Prostate gland (tissue), 2 donors: Measurements from ENCODE around the gene B3GALT6. TPM values are rescaled to one million over a fixed set of nuclear protein-coding genes. Genes with fewer than 3 reads are reported as not detected.
"Not testable (repeated sequence)": the region's sequence is repeated elsewhere in the genome, so short reads cannot be mapped to it uniquely, and the experiment has no call there.

Experiments used
- DNase-seq: peaks from one replicate; pipeline ENCODE4 v3.0.0-alpha.2; 2019; ENCODE audit warnings: low spot score
- H3K27ac ChIP-seq, 2 donors: fragments of 200-600 bp; sonication (generic); 2 replicates each; pipeline ENCODE4 v1.5.1; 2017 to 2019
- H3K27me3 ChIP-seq: fragments of 200-600 bp; sonication (generic); replicated peaks from 2 replicates; pipeline ENCODE4 v1.5.1; 2019; ENCODE audit not compliant: insufficient read depth
- H3K36me3 ChIP-seq, 2 donors: fragments of 200-600 bp; sonication (generic); 1 replicate in 1 of 2; 2 replicates in 1 of 2; pipeline versions ENCODE4 v1.5.1 to v1.8.1; 2017 to 2019
- H3K4me1 ChIP-seq: fragments of 200-600 bp; sonication (generic); replicated peaks from 2 replicates; pipeline ENCODE4 v1.5.1; 2019
- H3K4me3 ChIP-seq, 2 donors: fragments of 200-600 bp; sonication (generic); 2 replicates each; pipeline ENCODE4 v1.5.1; 2017 to 2019
- H3K9me3 ChIP-seq: fragments of 200-600 bp; sonication (generic); 2 replicates; pipeline ENCODE4 v1.5.1; 2017
- POLR2A ChIP-seq: fragments of 450-650 bp; IDR thresholded peaks from one replicate; pipeline ENCODE4 v1.6.1; 2016; ENCODE audit warnings: antibody characterized with exemption, mild to moderate bottlenecking
- POLR2AphosphoS5 ChIP-seq: sonication (generic); formaldehyde crosslinking; IDR thresholded peaks from one replicate; pipeline ENCODE4 v1.6.1; 2017; ENCODE audit warnings: antibody characterized with exemption
- WGBS: methylation state at CpG from one replicate; pipeline ENCODE4 v1.1.5; 2018; 5-methylcytosine and 5-hydroxymethylcytosine counted together
- intact Hi-C: fragments of 100-400 bp; cut with DNase I; formaldehyde crosslinking; loops from one replicate; pipeline ENCODE4 v1.14.2; 2022
- total RNA-seq, 2 donors: library from RNA; depleted of rRNA; stranded (reverse); fragments of >200 nt; gene quantifications; one replicate each; pipeline ENCODE4 v1.1.0, GENCODE V29; 2016
- TF ChIP-seq, protein P1 (sequence below), 4 experiments: fragments of 200-600 bp in 2 of 4; fragments of 450-650 bp in 2 of 4; sonication (generic) in 2 of 4; IDR thresholded peaks; 1 replicate in 3 of 4; 2 replicates in 1 of 4; pipeline ENCODE4 v1.5.1; 2016 to 2019; ENCODE audit warnings: antibody characterized with exemption in 4 of 4, mild to moderate bottlenecking in 2 of 4, moderate library complexity in 2 of 4

B3GALT6 gene
- total RNA-seq, 2 donors from 2014 or later: 29.6 to 41.5 TPM

DNA sequence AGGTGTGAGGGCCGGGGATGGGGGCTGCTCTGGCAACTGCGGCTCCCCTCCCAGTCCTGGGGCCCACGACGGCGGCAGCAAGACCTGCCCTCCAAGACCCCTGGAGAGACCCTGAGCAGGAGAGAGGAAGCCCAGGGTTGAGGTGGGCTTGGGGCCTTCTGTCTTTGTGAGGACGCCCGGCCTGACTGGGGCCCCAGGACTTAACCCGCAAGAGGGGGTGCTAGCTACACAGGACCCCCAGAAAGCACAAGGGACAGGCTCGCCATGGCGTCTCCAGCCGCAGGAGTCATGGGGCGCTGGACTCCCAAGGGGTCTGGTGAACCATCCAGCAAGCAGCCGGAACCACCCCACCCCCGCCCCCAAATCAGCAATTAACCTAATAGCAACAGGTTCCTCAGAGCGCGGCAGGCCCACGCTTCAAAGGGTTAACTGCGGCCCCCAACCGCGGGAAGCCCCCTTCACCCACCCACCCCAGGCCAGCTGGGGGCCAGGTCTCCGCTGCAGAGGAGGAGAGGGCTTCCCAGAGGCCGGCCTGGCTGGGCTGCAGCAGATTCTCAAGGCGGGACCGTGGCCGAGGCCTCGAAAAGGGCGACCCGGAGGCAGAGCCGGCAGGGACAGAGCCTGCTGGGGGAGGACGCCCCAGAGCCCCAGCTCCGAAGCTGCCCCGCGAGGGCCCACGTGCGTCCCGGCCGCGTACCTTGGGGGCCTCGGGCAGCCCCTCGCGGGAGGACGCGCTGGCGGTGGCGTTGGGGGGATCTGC lies 14.0 kb downstream of the B3GALT6 start:
- no peaks in the 10 kb centered on the region for H3K4me1 ChIP-seq
- H3K27ac ChIP-seq: no peak overlapping the region
- no peaks in the 10 kb centered on the region for H3K36me3 ChIP-seq
- H3K4me3 ChIP-seq: no peak overlapping the region
- no peak for DNase-seq
- WGBS: 47% methylated on average over 42 of the region's 45 CpGs
- intact Hi-C loops: no loop called here
- peaks cover 5% of the 10 kb centered on the region for H3K27me3 ChIP-seq
- TF ChIP-seq POLR2AphosphoS5: no peak
- TF ChIP-seq, protein P1, sequence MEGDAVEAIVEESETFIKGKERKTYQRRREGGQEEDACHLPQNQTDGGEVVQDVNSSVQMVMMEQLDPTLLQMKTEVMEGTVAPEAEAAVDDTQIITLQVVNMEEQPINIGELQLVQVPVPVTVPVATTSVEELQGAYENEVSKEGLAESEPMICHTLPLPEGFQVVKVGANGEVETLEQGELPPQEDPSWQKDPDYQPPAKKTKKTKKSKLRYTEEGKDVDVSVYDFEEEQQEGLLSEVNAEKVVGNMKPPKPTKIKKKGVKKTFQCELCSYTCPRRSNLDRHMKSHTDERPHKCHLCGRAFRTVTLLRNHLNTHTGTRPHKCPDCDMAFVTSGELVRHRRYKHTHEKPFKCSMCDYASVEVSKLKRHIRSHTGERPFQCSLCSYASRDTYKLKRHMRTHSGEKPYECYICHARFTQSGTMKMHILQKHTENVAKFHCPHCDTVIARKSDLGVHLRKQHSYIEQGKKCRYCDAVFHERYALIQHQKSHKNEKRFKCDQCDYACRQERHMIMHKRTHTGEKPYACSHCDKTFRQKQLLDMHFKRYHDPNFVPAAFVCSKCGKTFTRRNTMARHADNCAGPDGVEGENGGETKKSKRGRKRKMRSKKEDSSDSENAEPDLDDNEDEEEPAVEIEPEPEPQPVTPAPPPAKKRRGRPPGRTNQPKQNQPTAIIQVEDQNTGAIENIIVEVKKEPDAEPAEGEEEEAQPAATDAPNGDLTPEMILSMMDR (IDR thresholded peaks at IDR 0.05): no peak
- TF ChIP-seq POLR2A: no peak
- no peaks in the 10 kb centered on the region for H3K9me3 ChIP-seq

DNA sequence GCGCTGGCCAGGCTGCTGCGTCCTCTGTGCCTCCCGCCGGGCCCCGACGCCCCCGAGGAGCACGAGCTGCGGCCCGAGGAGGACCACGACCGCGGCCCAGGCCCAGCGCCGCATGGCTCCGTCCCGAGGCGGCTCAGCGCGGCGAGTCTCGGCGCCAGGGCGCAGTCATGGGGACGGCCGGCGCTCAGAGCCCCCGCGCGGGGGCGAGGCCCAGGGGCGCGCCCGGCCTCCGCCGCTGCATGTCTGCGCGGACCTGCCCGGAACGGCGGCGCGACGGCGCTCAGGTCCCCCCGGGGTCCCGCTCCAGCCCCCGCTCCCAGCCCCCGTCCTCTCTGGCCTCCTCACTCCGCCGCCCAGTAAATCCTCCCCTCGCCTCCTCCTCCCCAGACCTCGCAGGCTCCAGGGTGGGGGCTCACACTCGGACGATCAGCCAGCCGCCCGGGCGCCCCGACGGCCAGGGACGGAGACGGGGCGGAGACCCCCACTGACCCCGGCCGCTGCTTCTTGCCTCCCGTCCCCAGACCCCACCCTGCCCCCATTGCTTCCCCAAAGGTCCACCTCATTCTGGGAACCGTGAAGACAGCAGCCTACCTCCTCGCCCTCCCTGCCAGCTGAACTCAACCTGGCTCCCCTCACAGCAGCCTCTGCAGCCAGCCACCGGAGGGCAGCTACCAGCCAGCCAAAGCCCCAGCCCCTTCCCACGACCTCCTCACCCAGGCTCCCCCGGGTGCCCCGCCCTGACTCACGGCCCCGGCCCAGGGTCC lies 14.7 kb downstream of the B3GALT6 start, which contains the start of gene C1QTNF12:
C1QTNF12 (minus strand) TSS at position 146 of the 764 bp plus-strand sequence; CDS start at position 114, 32 bp downstream.
- 6% methylated on average over 60 of the region's 74 CpGs for WGBS
- Histone ChIP-seq H3K4me1 (no peaks in the 10 kb centered on the region), H3K27me3 (peaks cover 5% of the 10 kb centered on the region), H3K36me3 (no peaks in the 10 kb centered on the region), H3K4me3 (no peak within 1 kb of the TSS), H3K9me3 (no peaks in the 10 kb centered on the region), H3K27ac (no peak within 1 kb of the TSS)
- no peak for TF ChIP-seq POLR2A
- TF ChIP-seq, protein P1 (IDR thresholded peaks at IDR 0.05): no peak
- TF ChIP-seq POLR2AphosphoS5: no peak
- DNase-seq: no peak
- intact Hi-C loops: no loop called here

DNA sequence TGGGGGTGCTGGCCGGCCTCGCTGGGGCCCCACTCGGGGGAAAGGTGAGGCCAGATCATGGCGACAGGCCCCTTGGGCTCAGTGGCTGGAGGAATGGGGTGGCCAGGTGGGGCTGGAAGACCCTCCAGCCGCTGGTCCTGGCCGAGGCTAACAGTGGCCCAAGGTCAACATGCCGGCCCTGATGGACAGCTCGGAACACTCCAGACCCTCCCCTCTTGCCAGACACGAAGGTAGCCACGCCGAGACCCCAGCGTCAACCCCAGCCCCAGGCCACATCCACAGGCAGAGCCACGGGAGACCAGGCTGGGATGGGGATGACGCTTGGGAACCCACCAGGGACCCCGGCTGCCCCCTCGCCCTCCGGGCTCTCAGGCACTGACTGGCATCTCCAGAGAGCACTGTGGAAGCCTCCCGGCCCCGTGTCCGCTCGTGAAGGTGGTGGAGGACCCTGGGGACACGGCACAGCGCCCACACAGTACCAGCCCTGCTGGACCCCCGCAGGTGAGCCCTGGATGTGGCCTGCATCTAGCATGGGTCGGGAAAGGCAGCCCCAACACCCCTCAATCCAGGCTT lies 15.4 kb downstream of the B3GALT6 start:
- Histone ChIP-seq H3K4me3 (no peak overlapping the region), H3K36me3 (no peaks in the 10 kb centered on the region), H3K27me3 (peaks cover 5% of the 10 kb centered on the region), H3K9me3 (no peaks in the 10 kb centered on the region), H3K27ac (no peak overlapping the region), H3K4me1 (no peaks in the 10 kb centered on the region)
- no peak for DNase-seq
- no peak for TF ChIP-seq POLR2A
- TF ChIP-seq POLR2AphosphoS5: no peak
- TF ChIP-seq, protein P1 (IDR thresholded peaks at IDR 0.05): no peak
- intact Hi-C loops: no loop called here
- WGBS: 77% methylated on average over 25 of the region's 25 CpGs

DNA sequence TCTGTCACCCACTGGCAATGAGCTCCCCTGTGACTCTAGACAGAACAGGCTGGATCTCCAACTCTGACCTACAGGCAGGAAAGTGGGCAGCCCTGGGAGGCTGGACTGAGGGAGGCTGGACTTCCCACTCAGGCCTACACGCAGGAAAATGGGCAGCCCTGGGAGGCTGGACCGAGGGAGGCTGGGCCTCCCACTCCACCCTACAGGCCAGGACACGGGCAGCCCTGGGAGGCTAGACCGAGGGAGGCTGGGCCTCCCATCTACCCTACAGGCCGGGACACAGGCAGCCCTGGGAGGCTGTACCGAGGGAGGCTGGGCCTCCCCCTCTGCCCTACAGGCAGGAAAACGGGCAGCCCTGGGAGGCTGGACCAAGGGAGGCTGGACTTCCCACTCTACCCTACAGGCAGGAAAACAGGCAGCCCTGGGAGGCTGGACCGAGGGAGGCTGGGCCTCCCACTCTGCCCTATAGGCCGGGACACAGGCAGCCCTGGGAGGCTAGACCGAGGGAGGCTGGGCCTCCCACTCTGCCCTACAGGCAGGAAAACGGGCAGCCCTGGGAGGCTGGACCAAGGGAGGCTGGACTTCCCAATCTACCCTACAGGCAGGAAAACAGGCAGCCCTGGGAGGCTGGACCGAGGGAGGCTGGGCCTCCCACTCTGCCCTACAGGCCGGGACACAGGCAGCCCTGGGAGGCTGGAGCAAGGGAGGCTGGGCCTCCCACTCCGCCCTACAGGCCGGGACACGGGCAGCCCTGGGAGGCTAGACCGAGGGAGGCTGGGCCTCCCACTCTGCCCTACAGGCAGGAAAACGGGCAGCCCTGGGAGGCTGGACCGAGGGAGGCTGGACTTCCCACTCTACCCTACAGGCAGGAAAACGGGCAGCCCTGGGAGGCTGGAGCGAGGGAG lies 16.2 kb downstream of the B3GALT6 start:
- H3K36me3 ChIP-seq, intact Hi-C loops, H3K4me1 ChIP-seq, H3K27ac ChIP-seq, DNase-seq, H3K4me3 ChIP-seq, H3K27me3 ChIP-seq, H3K9me3 ChIP-seq: not testable (repeated sequence)
- WGBS: 92% methylated on average over 16 of the region's 21 CpGs
